GM18507 (cell line): ENCODE results near the gene POTEM.
"Not testable (repeated sequence)": the region's sequence is repeated elsewhere in the genome, so short reads cannot be mapped to it uniquely, and the experiment has no call there.

Experiments
- DNase-seq: peaks from one replicate; pipeline ENCODE4 v3.0.0; 2011; ENCODE audit warnings: low read depth; ENCODE audit not compliant: insufficient read length; ENCODE audit errors: extremely low spot score
- FAIRE-seq: peaks from 2 replicates; lab custom pipeline; 2011; peaks lifted over from hg19 to GRCh38; lab: Jason Lieb, UNC

Gene POTEM

DNA sequence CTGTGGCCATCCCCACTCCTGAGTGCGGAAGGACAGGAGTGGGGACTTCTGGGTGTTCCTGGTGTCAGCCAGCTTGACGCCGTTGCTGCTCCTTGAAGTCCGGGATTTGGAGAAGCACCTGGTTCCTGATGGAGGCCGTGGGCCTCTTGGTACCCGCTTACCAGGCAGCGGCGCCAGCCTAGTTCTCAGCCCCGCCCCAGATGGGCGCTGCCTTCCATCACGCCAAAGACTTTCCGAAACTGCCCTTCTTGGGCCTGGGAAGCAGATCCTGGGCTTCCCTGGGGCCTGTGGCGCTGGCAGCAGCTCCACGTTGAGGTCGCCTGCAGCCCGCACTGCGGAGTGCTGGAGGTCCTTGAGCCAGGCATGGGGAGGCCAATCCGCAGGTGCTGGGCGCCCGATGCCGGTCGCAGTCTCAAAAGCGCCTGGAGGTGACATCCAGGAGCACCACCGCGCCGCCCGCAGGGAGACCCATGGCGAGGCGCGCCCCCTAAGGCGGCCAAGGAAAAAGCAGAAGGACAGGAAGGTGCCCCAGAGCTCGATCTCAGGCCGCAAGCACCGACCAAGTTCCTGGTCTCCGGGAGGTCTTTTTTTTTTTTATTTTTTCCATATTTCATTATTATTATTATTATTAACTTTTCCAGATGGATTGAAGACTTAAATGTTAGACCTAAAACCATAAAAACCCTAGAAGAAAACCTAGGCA lies 59.6 kb downstream of the POTEM start:
- not testable (repeated sequence) for FAIRE-seq, DNase-seq

DNA sequence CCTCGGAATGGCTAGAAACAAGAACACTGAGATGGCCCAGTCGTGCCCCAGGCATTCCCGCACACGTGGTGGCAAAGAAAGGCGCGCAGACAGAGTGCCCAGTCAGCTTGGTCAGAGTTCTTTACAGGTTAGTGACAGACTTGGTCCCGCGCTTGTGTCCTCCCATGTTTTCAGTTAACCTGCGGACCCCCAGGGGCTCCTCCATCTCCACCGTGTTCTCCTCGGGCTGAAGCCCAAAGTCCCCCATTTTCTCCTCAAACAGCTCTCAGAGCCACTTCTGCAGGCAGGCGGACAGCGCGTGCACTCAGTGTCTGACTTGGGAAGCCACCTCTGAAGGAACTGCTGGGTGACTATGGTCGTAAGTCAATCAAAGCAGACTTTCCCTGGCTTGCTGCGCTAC lies 60.7 kb downstream of the POTEM start:
- not testable (repeated sequence) for DNase-seq, FAIRE-seq

DNA sequence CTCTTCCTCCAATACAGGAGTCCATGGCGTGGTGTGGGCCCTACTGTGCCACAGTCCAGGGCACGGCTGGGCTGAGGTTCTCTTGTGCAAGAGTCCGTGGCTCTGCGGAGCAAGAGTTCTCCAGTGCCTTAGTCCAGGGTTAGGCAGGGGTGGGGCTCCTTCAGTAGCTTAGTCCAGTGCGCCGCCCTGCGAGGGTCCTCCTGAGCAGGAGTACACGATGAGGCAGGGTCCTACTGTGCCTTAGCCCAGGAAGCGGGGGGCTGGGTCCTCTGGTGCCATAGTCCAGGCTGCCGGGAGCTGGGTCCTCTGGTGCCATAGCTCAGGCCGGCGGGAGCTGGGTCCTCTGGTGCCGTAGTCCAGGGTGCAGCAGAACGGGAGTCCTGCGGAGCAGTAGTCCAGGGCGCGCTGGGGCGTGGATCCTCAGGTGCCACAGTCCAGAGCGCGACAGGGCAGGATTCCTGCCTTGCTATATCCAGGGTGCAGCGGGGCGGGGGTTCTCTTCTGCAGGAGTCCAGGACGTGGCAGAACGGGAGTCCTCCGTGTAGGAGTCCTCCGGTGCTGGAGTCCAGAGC lies 69.7 kb downstream of the POTEM start:
- DNase-seq, FAIRE-seq: not testable (repeated sequence)

DNA sequence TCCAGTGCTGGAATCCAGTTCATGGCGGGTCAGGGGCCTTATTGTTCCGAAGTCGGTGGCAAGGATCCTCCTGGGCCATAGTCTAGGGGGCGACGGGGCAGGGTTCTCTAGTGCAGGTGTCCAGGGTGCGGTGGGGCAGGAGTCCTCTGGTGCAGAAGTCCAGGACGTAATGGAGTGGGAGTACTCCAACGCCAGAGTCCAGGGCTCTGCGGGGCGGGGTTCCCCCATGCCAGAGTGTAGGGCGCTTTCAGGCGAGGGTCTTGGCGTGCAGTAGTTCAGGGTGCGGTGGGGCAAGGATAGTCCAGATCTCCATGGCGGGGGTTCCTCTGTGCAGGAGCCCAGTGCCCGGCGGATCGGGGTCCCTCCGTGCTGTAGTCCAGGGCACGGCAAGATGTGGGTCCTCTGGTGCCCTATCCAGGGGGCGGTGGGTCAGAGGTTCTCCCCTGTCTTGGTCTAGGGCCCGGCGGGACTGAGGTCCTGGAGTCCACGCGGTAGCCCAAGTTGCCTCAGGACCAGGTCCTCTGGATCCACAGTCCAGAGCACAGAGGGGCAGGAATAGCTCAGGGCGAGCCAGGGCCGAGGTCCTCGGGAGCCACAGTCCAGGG lies 70.9 kb downstream of the POTEM start:
- FAIRE-seq, DNase-seq: not testable (repeated sequence)

DNA sequence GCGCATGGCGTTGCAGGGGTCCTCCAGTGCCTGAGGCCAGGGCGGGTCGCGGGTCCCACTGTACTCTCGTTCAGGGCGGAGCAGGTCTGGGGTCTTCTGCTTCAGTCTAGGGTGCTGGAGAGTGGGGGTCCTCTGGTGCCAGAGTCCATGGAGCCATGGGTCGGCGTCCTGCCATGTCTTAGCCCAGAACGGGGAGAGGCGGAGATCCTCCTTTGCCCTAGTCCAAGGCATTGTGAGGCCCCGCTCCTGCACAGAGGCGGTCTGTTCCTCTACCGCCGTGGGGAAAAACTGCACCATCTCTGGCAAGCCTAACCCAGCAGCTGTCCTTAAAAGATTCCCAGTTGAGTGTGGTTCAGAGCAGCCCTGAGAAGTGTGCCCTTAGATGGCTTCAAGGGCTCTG lies 71.6 kb downstream of the POTEM start:
- FAIRE-seq, DNase-seq: not testable (repeated sequence)

DNA sequence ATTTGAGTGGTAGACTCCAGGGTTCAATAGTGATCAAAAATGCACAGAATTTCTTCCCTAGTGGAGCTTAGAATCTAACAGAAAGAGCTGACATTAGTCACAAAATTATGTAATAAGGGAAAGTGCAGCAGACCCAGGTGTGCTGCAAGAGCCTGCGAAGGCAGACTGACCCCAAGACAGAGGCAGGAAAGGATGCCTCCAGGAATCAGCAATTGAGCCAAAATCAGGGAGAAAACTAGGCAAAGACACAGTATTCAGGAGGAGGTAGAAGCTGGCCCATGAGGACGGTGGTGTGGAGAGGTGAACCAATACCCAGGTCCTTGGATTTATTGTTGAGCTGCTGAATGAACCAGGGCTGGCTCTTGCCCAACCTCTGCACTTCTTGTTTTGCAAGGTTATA lies 76.2 kb downstream of the POTEM start:
- not testable (repeated sequence) for FAIRE-seq, DNase-seq
